Measurements from ENCODE around the gene TRIM25.

TRIM25 gene

DNA sequence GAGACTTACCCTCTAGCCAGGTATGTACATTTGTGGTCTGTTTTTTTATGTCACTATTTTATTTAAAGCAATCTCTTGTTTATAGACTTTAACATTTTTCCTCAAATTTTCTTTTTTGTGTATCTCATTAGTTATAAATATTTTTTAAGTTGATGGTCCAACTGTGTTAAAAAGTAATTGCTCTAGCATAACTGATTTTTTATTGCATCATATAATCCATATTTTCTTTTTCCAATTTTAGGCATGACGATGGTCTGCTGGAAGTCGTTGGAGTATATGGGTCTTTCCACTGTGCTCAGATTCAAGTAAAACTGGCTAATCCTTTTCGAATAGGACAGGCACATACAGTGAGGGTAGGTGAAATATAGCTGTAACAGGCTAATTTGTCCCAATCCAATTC lies 52.0 kb downstream of the TRIM25 start:
- DNase-seq = no peak

DNA sequence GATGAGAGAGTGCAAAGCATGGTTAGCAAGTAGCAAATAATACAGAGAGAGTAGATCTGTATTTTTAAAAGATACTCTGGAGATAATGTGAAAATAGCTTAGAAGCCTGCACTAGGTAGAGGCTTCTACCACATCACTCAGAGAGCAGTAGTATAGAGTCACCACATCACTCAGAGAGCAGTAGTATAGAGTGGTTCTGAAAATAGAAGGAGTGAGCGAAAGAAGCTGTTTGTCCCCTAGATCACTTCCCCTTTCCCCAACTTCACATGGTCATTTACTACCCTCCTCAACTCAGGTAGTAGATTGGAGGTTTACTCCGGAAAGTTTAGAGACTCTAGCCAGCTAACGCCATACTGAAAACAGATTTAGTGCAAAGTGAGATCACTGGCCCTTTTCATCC lies 62.8 kb downstream of the TRIM25 start:
- DNase-seq = no peak

DNA sequence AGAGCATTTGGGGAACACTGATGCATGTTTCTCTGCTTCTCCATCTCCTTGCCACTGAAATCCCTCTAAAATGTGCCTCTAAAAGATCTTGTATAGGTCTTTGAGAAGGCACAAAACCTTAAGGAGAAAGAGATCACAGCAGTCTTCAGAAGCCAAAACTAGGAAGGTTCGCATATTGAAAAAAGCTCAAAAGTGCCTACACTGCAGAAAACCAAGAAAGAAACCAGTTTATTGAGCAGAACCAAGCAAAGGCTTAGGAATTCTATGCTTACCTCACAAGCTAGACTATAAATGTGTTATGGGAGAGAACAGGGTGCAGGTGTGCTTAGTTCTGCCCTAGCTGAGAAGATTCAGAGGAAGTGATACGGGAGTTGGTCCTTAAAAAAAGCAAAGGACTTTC lies 63.3 kb downstream of the TRIM25 start:
- no peak for DNase-seq

DNA sequence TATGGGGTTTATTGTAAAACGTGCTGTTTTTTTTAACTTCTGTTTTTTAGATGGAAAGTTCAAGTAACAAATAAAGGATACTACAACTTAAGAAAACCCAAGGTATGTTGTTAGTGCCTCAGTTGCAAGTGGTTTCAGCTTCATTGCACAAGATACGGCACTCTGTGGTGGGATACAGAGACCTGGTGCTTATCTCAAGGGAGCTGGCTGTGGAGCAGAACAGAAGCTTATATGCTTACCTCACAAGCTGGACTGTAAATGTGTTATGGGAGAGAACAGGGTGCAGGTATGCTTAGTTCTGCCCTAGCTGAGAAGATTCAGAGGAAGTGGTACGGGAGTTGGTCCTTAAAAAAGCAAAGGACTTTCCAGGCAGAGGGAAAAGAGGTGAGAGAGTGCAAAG lies 64.7 kb downstream of the TRIM25 start:
- no peak for DNase-seq

DNA sequence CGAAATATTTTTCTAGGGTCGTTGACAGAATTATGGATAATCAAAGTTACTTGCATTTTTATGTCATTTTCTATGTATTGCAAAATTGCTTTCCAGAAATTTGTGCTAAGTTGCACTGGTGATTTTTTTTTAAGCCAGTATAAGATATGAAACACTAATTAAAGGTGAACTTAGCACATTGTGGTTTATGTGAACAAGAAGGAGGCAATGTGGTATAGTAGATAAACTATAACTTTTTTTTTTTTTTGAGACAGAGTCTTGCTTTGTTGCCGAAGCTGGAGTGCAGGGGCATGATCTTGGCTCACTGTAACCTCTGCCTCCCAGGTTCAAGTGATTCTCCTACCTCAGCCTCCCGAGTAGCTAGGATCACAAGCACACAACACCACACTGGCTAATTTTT lies 66.7 kb downstream of the TRIM25 start:
- no peak for DNase-seq

DNA sequence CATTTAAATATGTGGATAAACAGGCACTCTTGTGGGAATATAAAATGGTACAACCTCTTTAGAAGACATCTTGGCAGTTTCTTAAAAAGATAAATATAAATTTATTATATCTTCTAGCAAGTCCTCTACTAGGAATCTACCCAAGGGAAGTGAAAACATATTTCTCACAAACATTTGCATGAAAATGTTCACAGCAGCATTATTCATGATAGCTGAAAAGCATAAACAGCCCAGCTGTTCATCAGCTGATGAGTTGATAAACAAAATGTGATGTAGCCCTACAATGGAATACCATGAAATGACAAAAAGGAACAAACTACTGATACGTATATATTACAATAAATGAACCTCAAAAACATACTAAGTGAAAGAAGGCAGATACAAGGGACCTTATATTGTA lies 67.9 kb downstream of the TRIM25 start:
- DNase-seq = no peak

DNA sequence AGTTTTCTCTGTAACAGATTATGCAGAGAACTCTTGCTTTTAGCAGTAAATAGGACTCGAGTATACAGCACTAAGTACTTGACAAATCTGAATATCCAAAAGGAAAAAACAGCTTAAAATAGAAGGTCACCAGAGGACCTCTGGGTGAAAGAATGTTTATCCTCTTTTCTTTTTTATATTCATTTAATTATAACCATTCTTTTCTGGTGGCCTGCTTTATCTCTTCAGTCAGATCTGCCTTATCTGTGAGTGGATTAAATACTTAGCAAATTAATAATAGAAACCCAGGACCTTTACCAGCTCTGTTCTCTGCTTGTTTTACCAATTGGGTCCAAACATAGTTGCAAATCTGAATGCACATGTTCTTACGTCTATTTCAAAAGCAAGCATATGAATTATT lies 71.3 kb downstream of the TRIM25 start:
- no peak for DNase-seq

DNA sequence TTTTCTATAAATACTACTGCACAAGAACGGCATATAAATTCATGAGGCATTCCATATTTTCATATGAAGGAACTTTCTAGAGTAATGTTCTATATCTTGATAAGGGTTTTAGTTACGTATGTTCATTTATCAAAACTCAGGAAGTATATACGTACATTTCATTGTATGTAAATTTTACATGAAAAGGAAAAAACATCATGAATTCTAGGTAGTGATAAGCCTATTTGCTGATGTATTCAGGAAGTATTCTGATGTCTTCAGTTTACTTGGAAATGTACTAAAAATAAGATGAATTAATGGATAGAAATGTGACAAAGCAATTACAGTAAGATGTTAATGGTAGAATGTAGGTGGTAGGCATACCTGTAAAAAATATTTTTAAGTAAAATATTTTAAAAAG lies 75.2 kb downstream of the TRIM25 start:
- no peak for DNase-seq

Data from activated CD4-positive, alpha-beta T cell treated with anti-CD3 and anti-CD28 coated beads for 48 hours (primary cell).